CD4-positive, alpha-beta T cell treated with Interleukin-1 beta for 1 hour (primary cell): Measurements from ENCODE around the gene ATL2.
"Not testable (repeated sequence)": the region's sequence is repeated elsewhere in the genome, so short reads cannot be mapped to it uniquely, and the experiment has no call there.

Experiments used
- DNase-seq, 2 donors: peaks; one replicate each; pipeline ENCODE4 v3.0.0-alpha.2; 2020 to 2022

ATL2 gene

GRCh38 chr2:38377050-38377828, at the start of gene ATL2:
Gene ATL2, minus strand, starts transcription at chr2:38377273. Its CDS starts 13 bp downstream, at chr2:38377260.
- peak; percentile 95 to 96 for DNase-seq

DNA sequence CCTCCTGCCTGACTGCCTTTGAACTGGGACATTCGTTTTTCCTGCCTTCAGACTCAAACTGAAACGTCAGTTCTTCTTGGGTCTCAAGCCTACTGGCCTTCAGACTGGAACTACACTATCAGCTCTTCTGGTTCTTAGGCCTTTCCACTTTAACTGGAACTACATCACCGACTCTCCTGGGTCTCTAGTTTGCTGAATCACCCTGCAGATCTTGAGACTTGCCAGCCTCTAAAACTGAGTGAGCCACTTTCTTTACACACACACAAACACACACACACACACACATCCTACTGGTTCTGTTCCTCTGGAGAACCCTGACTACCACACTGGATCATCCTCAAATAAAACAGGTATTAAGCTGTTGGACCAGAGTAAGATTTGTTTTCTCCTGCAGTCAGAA, 46.7 kb upstream of the ATL2 start:
- DNase-seq, result no peak

DNA sequence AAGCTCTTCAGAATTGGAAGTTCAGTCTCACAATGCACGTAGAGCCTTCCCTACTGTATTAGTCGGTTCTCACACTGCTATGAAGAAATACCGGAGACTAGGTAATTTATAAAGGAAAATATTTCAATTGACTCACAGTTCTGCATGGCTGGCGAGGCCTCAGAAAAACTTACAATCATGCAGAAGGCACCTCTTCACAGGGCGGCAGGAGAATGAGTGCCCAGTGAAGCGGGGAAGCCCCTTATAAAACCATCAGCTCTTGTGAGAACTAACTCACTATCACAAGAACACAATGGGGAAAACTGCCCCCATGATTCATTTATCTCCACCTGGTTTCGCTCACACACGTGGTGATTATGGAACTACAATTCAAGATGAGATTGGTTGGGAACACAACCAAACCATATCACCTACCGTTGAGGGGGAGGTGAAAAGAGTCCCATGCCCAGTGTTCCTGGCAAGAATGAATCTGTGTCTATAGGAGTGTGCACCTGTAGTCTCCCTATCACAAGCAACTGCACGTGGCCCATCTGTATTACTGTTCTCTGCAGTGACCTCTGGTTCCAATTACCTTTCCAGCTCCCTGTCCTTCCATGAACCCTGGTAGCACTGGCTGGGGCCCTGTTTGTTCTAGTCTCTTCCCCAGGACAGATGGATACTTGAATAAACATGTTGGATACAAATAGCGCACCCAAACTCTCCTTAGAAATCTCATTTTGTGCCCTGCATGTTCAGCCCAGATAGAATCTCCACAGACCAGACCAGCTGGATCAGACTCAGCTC, 44.4 kb upstream of the ATL2 start:
- DNase-seq, result no peak

DNA sequence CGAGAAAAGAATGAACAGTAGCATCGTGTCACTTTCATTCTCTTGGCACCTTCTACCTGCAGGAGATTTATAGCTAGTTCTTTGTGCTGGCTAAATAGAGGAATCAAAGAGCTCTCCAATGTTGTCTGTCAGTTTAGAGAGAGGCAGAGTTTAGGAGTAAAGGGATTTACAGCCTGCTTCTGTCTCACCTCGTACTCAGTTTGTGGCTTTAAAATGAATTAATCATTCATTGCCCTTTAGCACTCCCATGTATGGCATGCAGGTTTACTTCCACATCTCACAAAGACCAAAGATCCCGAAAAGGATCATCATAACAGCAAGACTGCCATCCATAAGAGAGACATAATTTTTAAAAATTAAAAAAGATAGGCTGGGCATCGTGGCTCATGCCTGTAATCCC, 42.4 kb upstream of the ATL2 start:
- DNase-seq, result no peak

DNA sequence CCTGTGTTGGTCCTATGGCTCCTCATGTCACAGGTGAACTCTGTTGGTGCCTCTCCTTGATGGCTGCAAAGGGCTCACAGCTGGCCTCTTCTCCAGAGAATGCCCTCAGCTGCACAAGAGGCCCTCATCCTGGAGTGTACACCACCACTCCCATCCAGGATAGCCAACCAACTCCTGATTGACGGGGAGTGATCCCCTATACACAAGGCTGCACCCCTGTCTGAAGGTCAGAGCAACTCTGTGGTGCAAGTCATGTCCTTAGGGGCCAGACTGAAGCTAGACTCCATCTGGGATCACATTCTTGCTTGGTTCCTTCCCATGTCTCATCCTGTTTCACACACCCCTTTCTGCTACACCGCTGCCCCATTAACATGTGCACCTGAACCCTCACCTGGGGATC, 41.7 kb upstream of the ATL2 start:
- no peak for DNase-seq

GRCh38 chr2:38417745-38418689, 40.9 kb upstream of the ATL2 start:
- no peak for DNase-seq

- no peak for DNase-seq
These were observed 39.4 kb upstream of the ATL2 start for GRCh38 chr2:38416296-38417036.

GRCh38 chr2:38415728-38416291, 38.7 kb upstream of the ATL2 start:
- DNase-seq, result no peak

DNA sequence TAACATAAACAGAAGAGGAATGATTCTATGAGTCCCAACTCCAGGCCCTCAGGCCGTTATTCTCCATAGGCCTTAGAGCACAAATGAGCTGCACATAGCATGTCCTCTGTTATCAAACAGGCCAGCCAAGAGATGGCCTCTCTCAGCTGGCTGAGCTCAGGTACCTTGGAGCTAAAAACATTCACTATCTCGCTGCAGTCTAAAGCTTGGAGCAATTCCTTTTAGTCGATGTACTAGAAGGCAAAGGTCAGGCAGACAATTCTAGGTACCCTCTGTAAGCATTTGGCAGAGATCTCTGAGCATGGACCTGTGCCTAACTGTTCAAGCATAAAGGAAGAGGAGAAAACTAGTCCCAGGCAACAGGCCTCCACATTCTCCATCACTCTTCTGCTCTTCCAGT, 38.0 kb upstream of the ATL2 start:
- DNase-seq, result no peak

GRCh38 chr2:38412235-38412871, 35.3 kb upstream of the ATL2 start:
- DNase-seq, result not testable (repeated sequence)

DNA sequence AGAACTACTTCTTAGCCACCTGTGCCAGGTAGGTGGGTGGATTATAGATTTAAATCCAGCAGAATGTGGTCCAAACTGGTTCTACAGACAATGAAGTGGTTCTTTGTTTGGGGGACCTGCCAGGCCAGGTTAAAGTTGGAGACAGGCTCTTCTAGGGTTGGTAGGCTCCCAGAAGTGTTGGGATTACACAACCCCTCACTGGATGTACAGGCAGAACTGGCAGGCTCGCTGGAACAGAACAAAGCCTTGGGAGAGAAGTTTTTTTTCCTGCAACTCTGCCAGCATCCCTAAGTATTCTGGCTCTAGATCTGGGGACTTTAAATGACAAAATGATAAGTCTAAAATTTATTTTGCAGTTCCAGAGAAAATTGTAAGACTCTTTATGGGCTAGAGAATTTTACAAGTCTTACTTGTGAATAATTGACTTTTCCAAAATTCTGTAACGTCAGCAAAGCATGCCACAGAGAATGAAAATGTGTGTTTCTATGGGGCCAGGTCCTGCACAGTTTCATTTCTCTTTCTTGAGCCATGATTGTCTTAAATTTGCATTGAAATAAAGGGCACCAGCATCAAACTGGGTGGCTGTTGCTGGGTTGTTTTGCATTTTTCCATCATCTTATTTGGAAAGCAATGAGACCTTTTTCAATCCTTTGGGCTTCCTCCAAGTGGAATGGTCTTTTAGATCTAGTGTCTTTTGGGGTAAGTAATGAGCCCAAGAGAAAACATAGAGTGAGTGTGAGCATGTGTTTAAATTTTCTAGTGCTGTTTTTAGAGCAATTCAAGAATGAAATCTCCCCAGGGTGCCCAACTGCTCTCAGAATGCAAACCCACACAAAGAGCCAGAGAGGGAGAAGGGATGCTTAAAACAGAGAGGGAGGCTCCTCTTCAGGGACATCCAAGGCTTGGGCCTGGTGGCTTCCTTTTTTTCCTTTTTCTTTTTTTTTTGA, 32.4 kb upstream of the ATL2 start:
- DNase-seq, result no peak

DNA sequence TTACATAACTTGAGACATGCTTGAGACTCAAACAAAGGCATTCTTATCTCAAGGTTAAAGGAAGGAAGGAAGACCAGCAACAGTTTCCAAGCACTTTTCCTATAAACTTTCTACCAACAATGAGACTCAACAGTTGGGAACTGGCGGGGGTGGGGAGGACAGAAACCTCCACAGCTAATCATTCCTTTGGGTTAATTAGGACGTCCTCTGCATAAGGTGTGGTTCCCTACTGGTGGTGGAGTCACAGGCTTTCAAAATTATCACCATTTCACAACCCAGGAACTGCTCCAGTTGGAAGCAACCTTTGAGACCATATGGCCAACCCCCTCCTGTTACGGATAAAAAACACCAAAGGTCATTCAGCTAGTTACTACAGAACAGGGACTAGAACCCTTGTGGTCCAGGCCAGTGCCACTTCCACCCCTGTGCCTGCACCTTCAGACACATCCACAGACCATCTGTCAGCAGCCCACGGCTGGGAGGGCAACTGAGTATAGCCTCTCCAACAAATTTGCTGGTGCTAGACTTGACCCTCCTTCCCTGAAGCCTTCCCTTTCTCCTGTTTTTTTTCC, 30.1 kb upstream of the ATL2 start:
- DNase-seq, result no peak

DNA sequence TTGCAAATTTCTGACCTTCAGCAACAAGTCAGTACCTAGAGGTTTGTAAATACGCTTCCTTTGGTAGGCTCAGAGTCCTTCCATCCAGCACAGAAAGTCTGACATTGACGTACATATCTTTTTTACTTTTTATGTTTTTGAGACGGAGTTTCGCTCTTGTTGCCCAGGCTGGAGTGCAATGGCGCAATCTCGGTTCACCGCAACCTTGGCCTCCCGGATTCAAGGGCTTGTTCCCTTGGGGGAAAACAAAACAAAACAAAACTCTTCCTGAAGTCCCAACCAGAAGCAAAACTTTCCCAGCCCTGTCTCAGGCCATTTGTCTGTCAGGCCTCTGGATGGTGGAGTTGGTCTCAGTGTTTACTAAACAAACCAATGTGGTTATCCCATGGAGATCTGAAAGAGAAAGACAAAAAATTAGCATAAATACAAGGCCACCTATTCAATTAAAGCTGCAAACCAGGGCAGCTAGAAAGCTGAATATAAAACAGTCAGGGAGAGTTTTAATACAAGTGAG, 29.6 kb upstream of the ATL2 start:
- no peak for DNase-seq

DNA sequence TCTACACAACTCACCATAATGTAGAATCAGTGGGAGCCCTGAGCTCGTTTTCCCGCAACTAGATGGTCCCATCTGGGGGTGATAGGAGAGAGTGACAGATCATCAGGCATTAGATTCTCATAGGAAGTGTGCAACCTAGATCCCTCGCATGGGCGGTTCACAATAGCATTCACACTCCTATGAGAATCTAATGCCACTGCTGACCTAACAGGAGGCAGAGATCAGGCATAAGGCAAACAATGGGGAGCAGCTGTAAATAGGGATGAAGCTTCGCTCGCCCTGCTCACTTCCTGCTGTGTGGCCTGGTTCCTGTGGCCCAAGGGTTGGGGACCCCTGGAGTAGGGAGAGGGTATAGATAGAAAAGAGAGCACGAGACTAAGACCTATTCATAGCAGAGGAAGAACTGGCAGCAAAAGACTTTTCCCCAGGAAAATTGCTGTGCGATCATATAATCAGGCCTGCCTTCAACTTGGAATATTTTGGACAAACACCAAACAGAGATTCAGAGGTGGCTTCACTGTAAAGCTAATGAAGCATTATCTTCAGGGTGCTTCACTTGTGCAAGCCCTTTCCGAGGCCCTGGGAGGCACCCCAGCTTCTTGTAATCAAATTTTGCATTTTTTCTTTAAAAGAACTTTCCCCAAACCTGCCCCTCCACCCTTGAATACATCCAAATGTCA, 29.0 kb upstream of the ATL2 start:
- no peak for DNase-seq

- no peak for DNase-seq
These were observed 23.4 kb upstream of the ATL2 start for GRCh38 chr2:38400513-38400912.

DNA sequence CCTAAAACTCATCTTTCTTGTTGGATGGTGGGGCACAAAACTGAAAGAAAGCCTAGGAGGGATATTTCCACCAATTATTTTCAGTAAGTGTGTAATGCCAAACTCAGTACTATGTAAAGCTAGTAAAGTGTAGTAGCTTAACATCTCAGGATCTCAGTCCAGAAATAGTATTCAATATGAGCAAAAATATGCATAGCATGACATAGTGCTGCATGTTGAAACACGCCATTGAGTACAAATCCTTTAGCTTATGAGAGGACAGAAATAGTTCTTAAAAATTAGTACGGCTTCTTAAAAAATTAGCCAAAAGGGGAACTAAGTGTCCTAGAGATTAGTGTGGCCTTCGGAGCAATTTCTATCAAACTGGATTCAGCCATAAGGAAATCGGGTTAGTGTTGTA, 21.7 kb upstream of the ATL2 start:
- no peak for DNase-seq

- no peak for DNase-seq
These were observed 17.8 kb upstream of the ATL2 start for GRCh38 chr2:38394903-38395341.

- no peak for DNase-seq
These were observed 17.0 kb upstream of the ATL2 start for GRCh38 chr2:38394041-38394440.

DNA sequence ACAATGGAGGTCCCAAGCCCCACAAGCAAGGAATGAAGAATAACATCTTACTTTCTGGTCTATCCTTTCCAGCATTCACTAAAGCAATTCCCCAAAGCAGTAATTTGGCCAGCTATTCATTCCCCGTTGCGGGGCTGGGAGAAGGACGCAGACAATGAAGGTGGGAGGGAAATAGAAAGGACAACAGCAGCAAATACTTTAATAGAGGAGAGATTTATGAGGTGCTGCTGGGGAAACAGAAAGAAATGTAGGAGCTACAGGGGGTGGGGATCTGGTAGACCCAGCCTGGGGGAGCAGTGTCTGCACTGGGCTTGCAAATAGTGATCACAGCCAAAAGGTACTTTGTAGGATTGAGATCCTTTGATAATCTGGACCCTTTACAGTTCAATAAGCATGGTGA, 13.9 kb upstream of the ATL2 start:
- DNase-seq, result no peak
